Suppressor macrophage treated with lipopolysaccharide for 4 hours (primary cell): ENCODE measurements around the gene SNHG17.
"Not testable (repeated sequence)": the region's sequence is repeated elsewhere in the genome, so short reads cannot be mapped to it uniquely, and the experiment has no call there.

ENCODE experiments used
- DNase-seq: peaks from one replicate; pipeline ENCODE4 v3.0.0-alpha.2; 2020

SNHG17 gene

DNA sequence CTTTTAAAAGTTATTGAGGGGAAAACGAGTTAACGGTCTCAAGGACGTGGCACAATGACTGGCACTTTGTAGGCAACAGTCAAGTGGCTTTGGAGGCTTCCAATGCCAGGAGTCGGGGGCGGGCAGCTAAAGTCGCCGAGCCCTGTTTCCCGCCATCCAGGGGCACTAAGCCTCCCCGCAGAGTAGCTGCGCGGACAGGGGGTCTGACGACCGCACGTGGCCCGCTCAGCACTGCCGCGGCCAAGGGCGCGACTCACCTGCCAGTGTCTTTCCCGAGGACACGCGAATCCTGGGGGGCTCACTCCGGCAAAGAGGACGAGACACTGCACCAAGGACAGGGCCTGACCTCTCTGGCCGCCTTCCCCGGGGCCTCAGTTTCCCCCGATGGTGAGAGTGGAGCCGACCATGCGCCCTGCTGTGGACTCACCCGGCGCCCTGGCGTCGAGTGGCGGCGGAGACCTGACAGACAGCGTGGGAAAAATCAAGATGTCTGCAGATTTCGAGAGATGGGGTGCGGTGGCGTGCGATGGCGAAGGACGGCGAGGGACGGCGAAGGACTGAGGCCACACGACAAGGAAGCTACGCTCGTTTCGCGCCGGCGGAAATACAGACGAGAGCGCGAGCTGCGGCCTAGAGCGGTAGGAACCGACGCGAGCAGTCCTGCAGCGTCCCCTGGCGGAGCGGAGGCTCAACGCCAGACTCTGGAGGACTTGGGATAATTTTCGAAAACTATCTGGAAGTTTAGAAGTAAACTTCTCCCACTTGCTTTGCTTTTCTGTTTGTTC is at the start of gene SNHG17:
Gene SNHG17 (minus strand): TSS at position 559 of the 785 bp plus-strand sequence.
- peak; percentile 96 for DNase-seq

DNA sequence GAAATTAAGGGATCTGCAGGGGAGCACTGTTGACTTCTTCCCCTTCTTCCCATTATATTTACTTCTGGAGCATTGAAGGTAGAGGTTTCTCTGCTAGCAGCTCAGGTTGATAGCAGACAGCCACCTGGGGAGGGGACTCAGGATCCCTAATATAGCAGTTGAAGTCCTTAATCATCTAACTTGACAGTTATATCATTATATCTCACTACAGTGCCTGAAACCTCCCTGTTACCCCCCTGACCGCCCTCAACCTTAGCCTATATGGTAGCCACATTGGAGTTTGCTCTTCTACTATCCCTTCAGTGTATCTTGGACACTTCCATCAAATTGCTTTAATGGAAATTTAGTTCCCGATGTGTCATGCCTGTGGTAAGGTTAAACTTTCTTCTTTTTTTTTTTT is 44.5 kb upstream of the SNHG17 start:
- DNase-seq = no peak

DNA sequence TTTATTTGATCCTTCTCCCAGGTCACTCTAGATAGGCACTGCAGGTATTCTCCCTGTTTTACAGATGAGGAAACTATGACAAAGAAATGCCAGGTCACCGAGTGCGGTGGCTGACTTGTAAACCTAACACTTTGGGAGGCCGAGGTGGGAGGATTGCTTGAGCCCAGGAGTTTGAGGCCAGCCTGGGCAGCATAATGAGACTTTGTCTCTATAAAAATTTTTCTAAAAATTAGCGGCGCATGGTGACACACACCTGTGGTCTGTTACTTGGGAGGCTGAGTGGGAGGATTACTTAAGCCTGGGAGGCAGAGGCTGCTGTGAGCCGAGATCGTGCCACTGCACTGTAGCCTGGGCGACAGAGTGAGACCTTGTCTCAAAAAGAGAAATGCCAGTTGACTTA is 42.6 kb upstream of the SNHG17 start:
- DNase-seq = no peak

DNA sequence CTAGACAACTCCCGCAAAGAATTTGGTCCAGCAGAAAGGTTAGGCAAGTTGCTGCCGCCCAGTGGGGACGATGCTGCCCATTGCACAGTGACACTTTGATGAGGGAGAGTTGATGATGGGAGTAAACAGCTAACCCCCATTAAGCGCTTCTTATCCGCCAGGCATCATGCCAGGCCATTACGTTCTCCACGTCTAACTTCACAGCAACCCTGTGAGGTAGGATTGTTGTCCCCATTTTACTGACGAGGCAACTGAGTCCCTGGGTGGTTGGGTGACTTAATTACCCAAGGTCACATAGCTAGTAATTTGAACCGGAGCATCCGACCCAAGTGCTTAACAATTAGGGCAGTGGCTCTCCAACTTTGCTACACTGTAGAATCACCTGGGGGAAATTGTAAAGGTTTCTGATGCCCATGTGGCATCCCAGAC is 38.3 kb upstream of the SNHG17 start:
- DNase-seq = no peak

DNA sequence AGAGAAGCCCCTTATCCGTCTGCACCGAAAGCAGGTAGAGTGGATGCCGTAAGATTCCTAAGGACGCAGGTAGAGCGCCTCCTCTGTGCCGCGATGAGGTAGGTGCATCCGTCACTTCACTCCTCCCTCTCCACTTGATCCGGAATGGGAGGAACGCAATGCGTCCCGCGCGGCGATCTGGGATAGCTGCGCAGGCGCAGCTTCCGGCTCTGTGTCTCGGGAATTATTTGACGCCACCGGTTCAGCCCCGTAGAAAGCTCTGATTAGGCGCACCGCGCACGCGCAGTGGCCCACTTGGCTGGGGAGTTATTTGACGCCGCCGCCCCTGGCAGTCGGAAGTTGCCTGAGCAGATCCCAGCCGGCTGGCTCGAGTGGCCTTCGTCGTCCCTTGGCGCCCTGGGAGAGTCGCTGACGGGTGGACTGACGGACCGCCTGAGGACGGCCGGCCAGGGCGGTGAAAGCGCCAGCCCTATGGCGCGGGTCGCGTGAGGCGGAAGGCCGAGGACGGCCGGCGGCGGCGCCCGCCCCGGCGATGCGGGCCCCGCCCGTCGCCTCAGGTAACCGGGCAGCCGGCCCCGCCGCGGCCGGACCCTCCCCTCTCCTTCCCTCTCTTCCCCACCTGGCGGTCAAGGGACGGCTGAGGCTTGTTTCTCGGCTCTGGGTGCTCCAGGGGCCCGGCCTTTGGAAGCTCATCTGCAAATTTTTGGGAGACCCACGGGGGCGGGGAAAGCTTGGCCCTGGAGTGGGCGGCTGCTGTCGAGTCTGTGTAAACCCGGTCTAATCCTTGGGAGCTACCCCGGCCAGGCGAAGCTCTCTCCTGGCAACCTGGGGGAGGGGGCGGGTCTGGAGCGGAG is 37.6 kb upstream of the SNHG17 start, which contains the start of gene RALGAPB:
Gene RALGAPB (plus strand): TSS at position 331 of the 854 bp plus-strand sequence. CDS start 15,590 bp downstream, outside the sequence.
- DNase-seq = peak; percentile 100

DNA sequence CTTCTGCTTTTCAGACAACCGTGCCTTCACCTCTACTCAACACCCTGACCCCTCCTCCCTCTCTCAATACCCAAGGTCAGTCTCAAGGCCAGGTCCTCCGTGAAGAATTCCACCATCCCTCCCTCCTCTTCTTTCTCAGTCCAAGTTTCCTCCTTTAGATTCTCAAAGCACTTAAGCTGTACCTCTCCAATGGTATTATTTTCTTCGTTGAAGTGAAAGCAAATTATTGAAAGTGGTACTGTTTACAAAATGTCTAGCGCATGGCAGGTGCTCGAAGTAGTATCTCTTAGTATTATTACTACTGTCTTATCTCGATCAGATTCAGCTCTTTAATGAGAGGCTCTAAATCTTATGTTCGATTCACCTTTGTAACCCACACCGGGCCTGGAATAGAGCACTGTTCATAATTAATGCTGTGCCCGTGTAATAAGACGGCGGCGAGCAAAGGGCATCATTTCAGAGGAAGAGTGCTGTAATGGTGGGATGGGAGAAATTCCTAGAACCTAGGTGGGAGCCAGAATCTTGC is 36.9 kb upstream of the SNHG17 start:
- no peak for DNase-seq

DNA sequence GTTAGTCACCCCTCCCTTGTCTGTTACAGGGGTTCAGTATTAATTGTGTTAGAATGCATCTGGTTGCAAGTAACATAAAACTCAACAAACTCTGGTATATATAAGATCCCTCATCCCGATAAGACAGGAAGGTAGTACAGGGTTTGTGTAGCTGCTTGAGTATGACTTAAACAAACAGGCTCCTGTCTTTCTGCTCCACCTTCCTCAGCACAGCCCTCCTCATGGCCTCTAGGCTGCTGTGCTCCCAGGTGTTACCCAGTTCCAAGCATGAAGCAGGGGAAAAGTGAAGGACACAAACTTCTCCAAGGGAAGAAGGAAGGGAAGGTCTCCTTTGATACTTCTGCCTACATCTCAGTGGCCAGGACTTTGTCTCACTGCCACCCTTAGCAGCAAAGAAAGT is 36.1 kb upstream of the SNHG17 start:
- DNase-seq = no peak

DNA sequence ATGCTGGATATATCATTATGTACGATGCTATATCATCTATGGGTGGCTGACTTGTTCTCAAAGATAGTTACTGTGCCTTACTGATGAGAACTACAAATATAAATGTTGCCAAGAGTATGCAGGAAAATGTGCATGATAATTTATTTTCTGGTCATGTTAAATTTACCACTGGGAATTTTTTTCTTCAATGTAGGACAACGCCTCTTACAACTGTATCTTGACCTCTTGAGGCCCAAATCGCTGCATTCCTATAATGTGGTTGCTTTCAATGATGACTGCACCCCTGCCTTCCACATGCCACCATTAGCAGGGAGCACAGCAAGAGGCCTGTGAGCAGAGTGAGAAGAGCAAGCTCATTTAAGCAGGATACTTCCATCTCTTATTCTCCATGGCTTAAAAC is 31.9 kb upstream of the SNHG17 start:
- no peak for DNase-seq

DNA sequence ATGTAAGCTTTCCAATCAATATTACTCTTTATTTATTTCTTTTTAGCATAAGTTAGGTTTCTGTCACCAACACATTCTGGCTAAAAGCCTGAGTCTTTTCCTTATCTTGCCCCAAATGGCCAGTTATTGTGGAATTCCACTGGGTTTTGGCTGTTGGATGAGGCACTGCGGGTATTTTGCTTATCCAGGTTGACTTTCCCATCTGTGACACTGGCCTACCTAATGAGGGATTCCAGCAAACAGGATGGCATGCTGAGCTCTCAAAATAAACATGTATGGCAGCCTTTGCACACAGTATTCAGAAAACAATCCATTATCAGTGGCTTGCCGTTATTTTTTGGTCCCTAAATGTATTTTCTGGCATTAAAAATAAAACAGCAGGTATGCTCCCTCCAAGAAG is 31.0 kb upstream of the SNHG17 start:
- no peak for DNase-seq

DNA sequence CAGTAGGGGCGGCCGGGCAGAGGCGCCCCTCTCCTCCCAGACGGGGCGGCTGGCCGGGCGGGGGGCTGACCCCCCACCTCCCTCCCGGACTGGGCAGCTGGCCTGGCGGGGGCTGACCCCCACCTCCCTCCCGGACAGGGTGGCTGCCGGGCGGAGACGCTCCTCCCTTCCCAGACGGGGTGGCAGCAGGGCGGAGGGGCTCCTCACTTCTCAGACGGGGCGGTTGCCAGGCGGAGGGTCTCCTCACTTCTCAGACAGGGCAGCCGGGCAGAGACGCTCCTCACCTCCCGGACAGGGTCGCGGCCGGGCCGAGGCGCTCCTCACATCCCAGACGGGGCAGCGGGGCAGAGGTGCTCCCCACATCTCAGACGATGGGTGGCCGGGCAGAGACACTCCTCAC is 26.4 kb upstream of the SNHG17 start:
- not testable (repeated sequence) for DNase-seq

DNA sequence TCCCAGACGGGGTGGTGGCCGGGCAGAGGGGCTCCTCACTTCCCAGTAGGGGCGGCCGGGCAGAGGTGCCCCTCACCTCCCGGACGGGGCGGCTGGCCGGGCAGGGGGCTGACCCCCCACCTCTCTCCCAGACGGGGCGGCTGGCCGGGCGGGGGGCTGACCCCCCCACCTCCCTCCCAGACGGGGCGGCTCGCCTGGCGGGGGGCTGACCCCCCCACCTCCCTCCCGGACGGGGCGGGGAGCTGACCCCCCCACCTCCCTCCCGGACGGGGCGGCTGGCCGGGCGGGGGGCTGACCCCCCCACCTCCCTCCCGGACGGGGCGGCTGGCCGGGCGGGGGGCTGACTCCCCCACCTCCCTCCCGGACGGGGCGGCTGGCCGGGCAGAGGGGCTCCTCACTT is 26.0 kb upstream of the SNHG17 start:
- DNase-seq = not testable (repeated sequence)

DNA sequence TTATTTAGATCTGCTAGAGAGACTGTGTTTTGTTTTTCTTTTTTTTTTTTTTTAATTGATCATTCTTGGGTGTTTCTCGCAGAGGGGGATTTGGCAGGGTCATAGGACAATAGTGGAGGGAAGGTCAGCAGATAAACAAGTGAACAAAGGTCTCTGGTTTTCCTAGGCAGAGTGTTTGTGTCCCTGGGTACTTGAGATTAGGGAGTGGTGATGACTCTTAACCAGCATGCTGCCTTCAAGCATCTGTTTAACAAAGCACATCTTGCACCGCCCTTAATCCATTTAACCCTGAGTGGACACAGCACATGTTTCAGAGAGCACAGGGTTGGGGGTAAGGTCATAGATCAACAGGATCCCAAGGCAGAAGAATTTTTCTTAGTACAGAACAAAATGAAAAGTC is 25.5 kb upstream of the SNHG17 start:
- DNase-seq = not testable (repeated sequence)

DNA sequence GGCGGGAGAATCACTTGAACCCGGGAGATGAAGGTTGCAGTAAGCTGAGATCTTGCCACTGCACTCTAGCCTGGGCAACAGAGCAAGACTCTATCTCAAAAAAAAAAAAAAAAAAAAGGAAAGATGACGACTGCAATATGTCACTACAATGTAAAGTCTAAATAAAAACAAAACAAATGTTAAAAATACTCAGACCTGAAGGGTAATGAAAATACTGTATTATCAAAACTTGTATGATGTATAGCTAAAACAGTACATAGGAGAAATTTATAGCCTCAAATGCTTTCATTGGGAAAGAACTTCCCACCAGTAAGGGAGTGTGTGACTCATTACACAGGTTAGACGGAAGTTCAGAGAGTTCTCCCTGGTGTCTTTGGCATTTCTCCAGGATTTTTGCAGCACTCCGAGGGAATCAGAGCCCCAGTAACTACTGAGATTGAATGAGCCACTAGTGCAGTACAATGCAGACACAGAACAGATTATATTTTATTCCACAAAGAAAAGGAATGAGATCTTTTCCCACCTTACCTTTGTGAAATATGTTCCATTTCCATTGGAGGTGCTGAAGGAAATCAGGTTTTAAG is 25.0 kb upstream of the SNHG17 start:
- DNase-seq = no peak

DNA sequence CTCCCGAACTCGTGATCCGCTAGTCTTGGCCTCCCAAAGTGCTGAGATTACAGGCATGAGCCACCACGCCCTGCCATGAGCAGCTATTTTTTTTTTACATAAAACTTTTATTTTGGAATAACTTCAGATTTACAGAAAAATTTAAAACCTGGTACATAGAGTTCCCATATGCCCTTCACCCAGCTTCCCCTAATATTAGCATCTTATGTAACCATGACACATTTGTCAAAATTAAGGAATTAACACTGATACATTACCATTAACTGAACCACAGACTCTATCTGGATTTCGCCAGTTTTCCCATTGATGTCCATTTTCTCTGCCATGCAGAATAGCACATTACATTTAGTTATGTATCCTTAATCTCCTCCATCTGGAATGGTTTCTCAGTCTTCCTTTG is 23.2 kb upstream of the SNHG17 start:
- no peak for DNase-seq

DNA sequence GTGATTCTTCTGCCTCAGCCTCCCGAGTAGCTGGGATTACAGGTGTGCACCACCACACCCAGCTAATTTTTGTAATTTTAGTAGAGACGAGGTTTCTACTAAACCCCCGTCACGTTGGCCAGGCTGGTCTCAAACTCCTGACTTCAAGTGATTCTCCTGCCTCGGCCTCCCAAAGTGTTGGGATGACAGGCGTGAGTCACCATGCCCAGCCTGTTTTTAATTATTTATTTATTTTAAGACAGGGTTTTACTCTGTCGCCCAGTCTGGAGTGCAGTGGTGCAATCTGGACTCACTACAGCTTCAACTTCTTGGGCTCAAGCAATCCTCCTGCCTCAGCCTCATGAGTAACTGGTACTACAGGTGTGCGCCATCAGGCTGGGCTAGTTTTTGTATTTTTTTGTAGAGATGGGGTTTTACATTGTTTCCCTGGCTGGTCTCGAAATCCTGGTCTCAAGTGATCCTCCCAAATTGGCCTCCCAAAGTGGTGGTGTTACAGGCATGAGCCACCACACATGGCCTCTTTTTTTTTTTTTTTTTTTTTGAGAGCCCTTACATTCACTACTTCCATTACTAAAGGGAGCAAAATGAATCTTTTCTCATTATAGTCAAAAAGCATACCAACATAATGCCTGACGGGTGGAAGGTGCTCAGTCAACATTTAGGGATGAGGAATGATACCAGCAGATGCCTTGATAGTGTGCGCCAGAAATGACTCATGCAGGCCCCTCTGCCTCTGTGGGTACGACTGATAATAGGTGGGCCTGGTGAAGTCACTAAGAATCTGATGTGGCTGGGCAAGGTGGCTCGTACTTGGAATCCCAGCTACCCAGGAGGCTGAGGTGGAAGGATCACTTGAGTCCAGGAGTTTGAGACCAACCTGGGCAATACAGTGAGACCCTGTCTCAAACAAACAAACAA is 19.7 kb upstream of the SNHG17 start:
- no peak for DNase-seq

DNA sequence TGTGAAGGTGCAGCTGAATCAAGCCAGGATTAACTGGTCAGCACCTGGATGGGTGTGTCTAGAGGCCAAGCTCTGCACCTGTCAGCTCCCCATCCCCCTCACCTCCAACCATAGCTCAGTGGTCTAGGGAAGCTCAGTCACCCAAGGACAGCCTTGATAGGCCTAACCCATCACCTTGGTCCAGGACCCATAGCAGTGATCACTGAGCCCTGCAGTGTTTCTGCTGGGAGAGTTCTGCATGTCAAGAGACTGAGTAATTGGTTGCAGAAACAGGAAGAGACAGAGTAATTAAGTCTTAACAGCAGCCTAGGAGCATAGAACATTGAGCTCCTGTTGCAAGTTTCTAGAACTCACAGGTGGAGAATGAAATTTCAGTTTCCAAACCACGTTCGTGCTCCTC is 18.8 kb upstream of the SNHG17 start:
- DNase-seq = no peak

DNA sequence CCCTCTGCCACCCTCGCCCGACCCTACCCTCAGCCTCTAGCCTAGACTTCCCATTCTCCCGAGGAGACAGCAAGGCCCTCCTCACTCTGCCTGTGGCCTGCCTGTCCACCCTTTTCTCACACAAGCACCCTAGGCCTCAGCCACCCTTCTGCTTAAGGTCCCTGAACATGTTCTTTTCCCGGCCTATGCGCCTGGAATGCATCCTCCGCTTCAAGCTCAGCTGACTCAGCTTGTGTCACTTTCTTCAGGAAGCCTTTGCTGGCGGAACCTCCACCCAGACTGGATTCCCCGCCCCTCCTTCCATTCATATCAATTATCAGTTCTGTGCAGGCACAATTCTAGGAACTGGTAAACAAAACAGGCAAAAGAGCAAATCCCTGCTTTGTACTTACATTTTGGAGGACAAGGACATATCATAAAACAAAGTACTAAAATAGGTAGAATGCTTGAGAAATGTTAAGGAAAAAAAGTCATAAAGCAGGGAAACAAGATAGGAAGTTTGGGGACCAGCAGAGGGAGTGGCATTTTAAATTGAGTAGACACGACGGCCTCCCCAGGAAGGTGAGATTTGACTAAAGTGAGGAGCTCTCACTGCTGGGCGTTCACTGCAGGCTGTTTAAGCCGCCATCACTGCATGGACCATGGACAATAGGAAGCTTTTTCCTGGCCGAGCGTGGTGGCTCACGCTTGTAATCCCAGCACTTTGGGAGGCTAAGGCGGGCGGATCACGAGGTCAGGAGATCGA is 17.9 kb upstream of the SNHG17 start:
- DNase-seq = no peak

DNA sequence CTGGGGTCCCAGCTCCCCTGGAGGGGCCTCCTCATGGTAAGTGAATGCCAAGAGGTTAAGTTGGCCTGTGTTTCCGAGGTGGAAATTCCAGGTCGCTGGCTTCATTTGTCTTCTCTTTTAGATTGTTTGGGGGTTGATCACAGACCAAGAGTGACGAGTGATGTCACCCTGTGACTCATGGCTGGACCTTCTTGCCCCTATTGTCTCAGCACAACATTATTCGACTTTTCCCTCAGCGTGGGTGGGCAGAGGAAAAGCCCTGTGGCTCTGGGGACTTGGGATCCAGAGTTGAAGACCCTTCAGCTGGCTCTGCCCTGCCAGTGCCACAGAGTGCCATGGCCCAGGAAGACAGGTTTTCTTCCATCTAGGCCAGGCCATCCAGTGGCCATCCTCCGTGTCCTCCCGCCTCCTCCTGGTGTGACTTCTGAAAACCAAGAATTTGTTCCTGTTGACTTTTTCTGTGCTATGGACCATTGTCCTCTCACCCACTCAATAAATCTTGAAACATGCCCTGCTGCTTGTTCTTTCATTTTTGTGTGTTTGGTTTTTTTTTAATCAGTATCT is 15.4 kb upstream of the SNHG17 start:
- no peak for DNase-seq

DNA sequence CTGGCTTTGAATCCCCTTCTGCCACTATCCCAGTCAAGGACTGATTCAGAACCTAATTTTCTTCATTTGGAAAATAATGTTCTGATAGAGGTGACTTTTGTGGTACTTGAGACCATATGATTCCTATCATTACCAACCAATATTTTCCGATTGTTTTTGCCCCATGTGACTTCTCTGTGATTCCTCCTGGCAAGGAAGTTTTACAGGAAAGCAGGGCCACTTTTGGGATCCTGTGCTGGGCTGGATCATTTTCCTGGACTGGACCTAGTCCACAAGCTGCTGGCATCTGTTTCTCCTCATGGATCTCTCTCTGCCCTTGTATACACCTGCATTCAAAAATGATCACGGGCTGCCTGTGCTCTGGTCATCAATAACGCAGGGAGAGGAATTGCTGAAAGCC is 13.9 kb upstream of the SNHG17 start:
- DNase-seq = no peak

DNA sequence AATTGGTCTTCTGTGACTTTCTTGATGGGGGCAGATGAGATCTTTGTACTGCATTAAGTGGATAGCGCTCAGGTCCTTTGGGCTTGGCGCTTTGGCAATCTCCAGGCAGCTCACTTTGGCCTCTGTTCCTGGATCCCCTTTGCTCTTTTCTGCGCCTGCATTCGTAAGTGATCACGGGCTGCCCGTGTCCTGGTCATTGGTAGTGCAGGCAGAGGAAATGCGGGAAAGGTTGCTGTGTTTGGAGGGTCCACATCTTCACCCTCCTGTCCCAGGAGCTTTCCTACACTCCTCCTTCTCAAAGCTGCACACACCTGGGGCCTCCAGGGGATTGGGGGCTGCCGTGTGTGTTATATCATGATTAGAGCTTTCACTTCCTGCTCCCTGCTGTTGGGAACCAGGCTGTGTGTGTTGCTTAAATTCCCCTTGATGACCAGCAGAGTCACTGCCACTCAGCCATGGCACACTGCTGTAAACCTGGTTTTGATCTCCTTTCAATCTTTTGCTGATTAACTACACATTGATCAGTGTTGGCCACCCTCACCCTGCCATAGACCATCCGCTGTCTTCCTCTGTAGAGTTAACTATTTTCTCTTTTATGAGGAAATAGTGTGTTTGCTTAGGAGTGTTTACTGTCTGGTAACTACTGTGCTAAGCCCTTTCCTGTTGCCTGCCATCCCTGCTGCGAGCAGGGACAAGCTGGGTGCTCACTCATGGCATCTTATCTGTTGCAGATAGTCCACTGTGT is 13.0 kb upstream of the SNHG17 start:
- DNase-seq = peak; percentile 29
